Heart left ventricle (tissue), 16 donors: ENCODE results near the gene SGCA. TPM values are rescaled to one million over a fixed set of nuclear protein-coding genes. Genes with fewer than 3 reads are reported as not detected.

Experiments
- ATAC-seq, 4 donors: fragments of 200-7000 bp; cut with Tn5 transposase; one replicate each; pipeline ENCODE4 v1.9.1; 2020 to 2022; ENCODE audit warnings: moderate library complexity in 4 of 4, mild to moderate bottlenecking in 3 of 4, moderate number of reproducible peaks in 1 of 4
- DNase-seq, 5 donors: peaks; one replicate each; pipeline ENCODE4 v3.0.0-alpha.2; 2020
- H3K27ac ChIP-seq, 12 donors: fragments of 200-600 bp; sonication (generic) in 4 of 12; one replicate each; pipeline versions ENCODE4 v1.5.0 to v1.8.0; 2016 to 2022; ENCODE audit warnings: mild to moderate bottlenecking in 2 of 12
- H3K27me3 ChIP-seq, 9 donors: fragments of 200-600 bp; sonication (generic) in 2 of 9; one replicate each; pipeline versions ENCODE4 v1.5.1 to v1.8.0; 2016 to 2022; ENCODE audit warnings: mild to moderate bottlenecking in 3 of 9
- H3K36me3 ChIP-seq, 9 donors: fragments of 200-600 bp; sonication (generic) in 2 of 9; one replicate each; pipeline versions ENCODE4 v1.5.0 to v1.8.0; 2018 to 2022; ENCODE audit warnings: mild to moderate bottlenecking in 2 of 9
- H3K4me1 ChIP-seq, 12 donors: fragments of 200-600 bp; sonication (generic) in 4 of 12; one replicate each; pipeline versions ENCODE4 v1.5.0 to v1.8.0; 2016 to 2022; ENCODE audit warnings: mild to moderate bottlenecking in 3 of 12
- H3K4me3 ChIP-seq, 12 donors: fragments of 200-600 bp; sonication (generic) in 4 of 12; one replicate each; pipeline versions ENCODE4 v1.5.0 to v1.8.0; 2017 to 2022; ENCODE audit warnings: mild to moderate bottlenecking in 9 of 12, moderate library complexity in 4 of 12
- H3K9me3 ChIP-seq, 12 donors: fragments of 200-600 bp; sonication (generic) in 4 of 12; one replicate each; pipeline versions ENCODE4 v1.5.0 to v1.8.0; 2016 to 2022; ENCODE audit warnings: mild to moderate bottlenecking in 1 of 12
- CTCF ChIP-seq, 12 donors: fragments of 200-600 bp; sonication (generic) in 4 of 12; IDR thresholded peaks; one replicate each; pipeline versions ENCODE4 v1.5.0 to v1.8.0; 2018 to 2022; ENCODE audit warnings: antibody characterized with exemption in 12 of 12, mild to moderate bottlenecking in 5 of 12
- POLR2A ChIP-seq, 2 donors: fragments of 450-650 bp; IDR thresholded peaks; one replicate each; pipeline ENCODE4 v1.6.1; 2017; ENCODE audit warnings: antibody characterized with exemption in 2 of 2, mild to moderate bottlenecking in 2 of 2, moderate library complexity in 2 of 2
- WGBS, 4 donors: extraction: QIAGEN DNeasy Blood & Tissue Kit in 2 of 4; methylation state at CpG; one replicate each; pipeline versions ENCODE4 v1.1.5 to v1.1.7; 2013 to 2018; 5-methylcytosine and 5-hydroxymethylcytosine counted together
- intact Hi-C, 10 donors: fragments of 100-400 bp; cut with DNase I; formaldehyde crosslinking; loops; one replicate each; pipeline versions ENCODE4 v1.11.1 to v1.14.2; 2022
- polyA plus RNA-seq, 2 donors: library from polyadenylated mRNA; stranded (reverse); fragments of 200-250 nt; gene quantifications; one replicate each; pipeline ENCODE4 v1.2.3, GENCODE V29; 2013
- total RNA-seq, 9 donors: library from RNA; depleted of rRNA in 2 of 9; stranded (reverse); fragments of >200 nt in 2 of 9; fragmentation: NEBNext Ultra II Directional in 3 of 9; extraction: Animal tissue kit (Norgen Biotek cat#: 25700) in 3 of 9; gene quantifications; one replicate each; pipeline versions ENCODE4 v1.1.0 to v1.2.4, GENCODE V29; 2016 to 2023
- donor health status: ischemic (EF 13 %, LVEDD 7.1; RV severe dilation, severe dysfunction).
- donor health status: healthy with polysubstance abuse.
- donor health status: DM: no; HTN: yes; CAD: no.
- donor health status: DM: no; HTN: no; CAD: no.
- donor health status: ischemic (EF 25% LVEDD 6.9; RV normal size, moderate dysfunction).
- donor health status: ischemic (EF 25% LVEDD 5.7; RV mildly dilated, moderate dysfunction).
- donor health status: healthy.
- donor health status: DM: yes; HTN: yes; CAD: no.
- donor health status: ischemic (EF 35%, LVEDD 5.7; RV mildly dilated, moderate dysfunction).
- donor health status: nonischemic (EF 11% LVEDD 7.7; RV severe dilation, severe dysfunction).
- donor health status: DM: yes; HTN: yes; CAD: no.
- donor health status: PGD.
- donor health status: ischemic (EF 29% LVEDD 5.4; RV normal size, mild dysfunction).
- donor health status: nonischemic (EF 23%, LVEDD 6.1; RV moderate dilation, normal function).

Gene SGCA
- total and polyA plus RNA-seq, 11 donors, result 96.5 to 225 (median 151) TPM

GRCh38 chr17:50203086-50203485 is 37.3 kb downstream of the SGCA start:
- H3K36me3 ChIP-seq, result peaks cover 0 to 16% (median 0%) of the 10 kb centered on the region in 9 donors
- 57 to 71% (median 62%) methylated on average over 14 of the region's 14 CpGs for WGBS, 4 donors
- ATAC-seq (no peak), DNase-seq (no peak)
- intact Hi-C loops, result loop anchor here in 1 of 10 donors (2.0 kb wide), 1 partner anchor 70 kb away; no protein-coding TSS in a partner anchor
- H3K27me3 ChIP-seq, result peaks cover 0 to 44% (median 18%) of the 10 kb centered on the region in 9 donors
- peaks cover 0 to 63% (median 24%) of the 10 kb centered on the region in 12 donors for H3K4me1 ChIP-seq
- TF ChIP-seq CTCF (IDR thresholded peaks at IDR 0.05), result no peak
- TF ChIP-seq POLR2A (IDR thresholded peaks at IDR 0.05), result no peak
- H3K4me3 ChIP-seq, result no peak overlapping the region
- H3K9me3 ChIP-seq, result no peaks in the 10 kb centered on the region
- H3K27ac ChIP-seq, result peak overlapping the region in 2 of 12 donors; percentile 64 to 95

- peak overlapping the region in 3 of 12 donors; percentile 17 to 95 (median 64) for H3K27ac ChIP-seq
- H3K36me3 ChIP-seq, result peaks cover 0 to 10% (median 0%) of the 10 kb centered on the region in 9 donors
- H3K4me1 ChIP-seq, result peaks cover 0 to 59% (median 22%) of the 10 kb centered on the region in 12 donors
- DNase-seq (peak in 1 of 5 donors; percentile 13), ATAC-seq (no peak)
- peaks cover 0 to 49% (median 18%) of the 10 kb centered on the region in 9 donors for H3K27me3 ChIP-seq
- H3K4me3 ChIP-seq, result no peak overlapping the region
- H3K9me3 ChIP-seq, result no peaks in the 10 kb centered on the region
- intact Hi-C loops, result loop anchor here in 1 of 10 donors (2.0 kb wide), 1 partner anchor 69 kb away; no protein-coding TSS in a partner anchor
- 69 to 82% (median 74%) methylated on average over 13 of the region's 13 CpGs for WGBS, 4 donors
- TF ChIP-seq CTCF (IDR thresholded peaks at IDR 0.05) (no peak), POLR2A (IDR thresholded peaks at IDR 0.05) (no peak)
Measured at GRCh38 chr17:50203604-50204345, 38.0 kb downstream of the SGCA start.

- Histone ChIP-seq H3K36me3 (peaks cover 0 to 3% (median 0%) of the 10 kb centered on the region in 9 donors), H3K4me1 (peaks cover 0 to 59% (median 25%) of the 10 kb centered on the region in 12 donors), H3K27ac (peak overlapping the region in 2 of 12 donors; percentile 69 to 95), H3K27me3 (peaks cover 0 to 49% (median 18%) of the 10 kb centered on the region in 9 donors), H3K4me3 (no peak overlapping the region), H3K9me3 (no peaks in the 10 kb centered on the region)
- TF ChIP-seq CTCF (IDR thresholded peaks at IDR 0.05), result no peak
- no peak for TF ChIP-seq POLR2A (IDR thresholded peaks at IDR 0.05)
- ATAC-seq (no peak), DNase-seq (no peak)
- intact Hi-C loops, result no loop called here
- 76 to 92% (median 85%) methylated on average over 3 of the region's 3 CpGs for WGBS, 4 donors
Measured at GRCh38 chr17:50204431-50204830, 38.6 kb downstream of the SGCA start.
